Hepatocyte (in vitro differentiated cells): ENCODE measurements around the gene TTC6.

ENCODE experiments used
- EZH2phosphoT487 ChIP-seq: fragments of 200-600 bp; sonication (generic); IDR thresholded peaks from one replicate; pipeline ENCODE4 v1.6.1; 2018; ENCODE audit warnings: antibody characterized with exemption, mild to moderate bottlenecking, low read depth, moderate library complexity; ENCODE audit not compliant: unreplicated experiment, severe bottlenecking
- TF ChIP-seq, protein P1 (sequence below): fragments of 200-600 bp; sonication (generic); IDR thresholded peaks from 2 replicates; pipeline ENCODE4 v1.5.1; 2016; ENCODE audit warnings: antibody characterized with exemption, mild to moderate bottlenecking; ENCODE audit not compliant: poor library complexity

DNA sequence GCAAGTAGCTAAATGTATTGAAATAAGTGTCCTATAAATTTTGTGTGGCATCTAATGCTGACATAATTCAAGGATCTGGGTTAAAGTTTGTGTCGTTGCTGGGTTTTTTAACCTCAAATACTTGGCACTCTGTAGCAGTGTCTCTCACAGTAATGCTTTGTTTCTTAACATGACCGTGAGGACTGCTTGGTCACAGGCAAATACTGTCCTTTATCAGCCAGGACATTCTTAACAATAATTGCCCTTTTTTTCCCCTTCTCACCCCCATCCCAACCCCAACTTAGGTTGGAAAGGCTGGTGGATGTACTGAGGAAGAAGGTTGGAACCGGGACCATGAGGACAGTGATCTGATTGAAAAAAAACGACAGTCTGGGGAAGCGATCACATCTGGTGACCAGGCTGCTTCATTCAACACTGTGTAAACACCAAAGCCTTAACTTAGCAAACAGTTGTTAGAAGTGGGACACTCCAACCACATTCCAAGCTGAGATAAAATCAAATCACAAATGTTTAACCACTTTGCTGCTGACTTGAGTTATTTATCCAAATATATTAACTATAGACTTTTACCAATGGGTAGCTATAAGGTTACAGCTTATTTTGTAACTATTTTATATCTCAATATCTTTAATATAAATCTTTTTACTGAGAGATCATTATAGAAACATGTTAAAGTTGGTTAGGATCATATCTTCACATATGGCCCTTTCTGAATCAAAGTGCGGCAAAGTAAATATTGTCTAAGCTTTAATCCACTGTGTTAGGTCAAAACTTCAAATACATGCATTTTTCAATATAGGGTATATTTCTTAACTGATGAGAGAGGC lies 48.6 kb upstream of the TTC6 start:
- TF ChIP-seq, protein P1, sequence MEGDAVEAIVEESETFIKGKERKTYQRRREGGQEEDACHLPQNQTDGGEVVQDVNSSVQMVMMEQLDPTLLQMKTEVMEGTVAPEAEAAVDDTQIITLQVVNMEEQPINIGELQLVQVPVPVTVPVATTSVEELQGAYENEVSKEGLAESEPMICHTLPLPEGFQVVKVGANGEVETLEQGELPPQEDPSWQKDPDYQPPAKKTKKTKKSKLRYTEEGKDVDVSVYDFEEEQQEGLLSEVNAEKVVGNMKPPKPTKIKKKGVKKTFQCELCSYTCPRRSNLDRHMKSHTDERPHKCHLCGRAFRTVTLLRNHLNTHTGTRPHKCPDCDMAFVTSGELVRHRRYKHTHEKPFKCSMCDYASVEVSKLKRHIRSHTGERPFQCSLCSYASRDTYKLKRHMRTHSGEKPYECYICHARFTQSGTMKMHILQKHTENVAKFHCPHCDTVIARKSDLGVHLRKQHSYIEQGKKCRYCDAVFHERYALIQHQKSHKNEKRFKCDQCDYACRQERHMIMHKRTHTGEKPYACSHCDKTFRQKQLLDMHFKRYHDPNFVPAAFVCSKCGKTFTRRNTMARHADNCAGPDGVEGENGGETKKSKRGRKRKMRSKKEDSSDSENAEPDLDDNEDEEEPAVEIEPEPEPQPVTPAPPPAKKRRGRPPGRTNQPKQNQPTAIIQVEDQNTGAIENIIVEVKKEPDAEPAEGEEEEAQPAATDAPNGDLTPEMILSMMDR, result no peak
- no peak for TF ChIP-seq EZH2phosphoT487
